Hepatocyte (in vitro differentiated cells): ENCODE measurements around the gene ARHGAP28.

Experiments used
- EZH2phosphoT487 ChIP-seq: fragments of 200-600 bp; sonication (generic); IDR thresholded peaks from one replicate; pipeline ENCODE4 v1.6.1; 2018; ENCODE audit warnings: antibody characterized with exemption, mild to moderate bottlenecking, low read depth, moderate library complexity; ENCODE audit not compliant: unreplicated experiment, severe bottlenecking
- TF ChIP-seq, protein P1 (sequence below): fragments of 200-600 bp; sonication (generic); IDR thresholded peaks from 2 replicates; pipeline ENCODE4 v1.5.1; 2016; ENCODE audit warnings: antibody characterized with exemption, mild to moderate bottlenecking; ENCODE audit not compliant: poor library complexity

DNA sequence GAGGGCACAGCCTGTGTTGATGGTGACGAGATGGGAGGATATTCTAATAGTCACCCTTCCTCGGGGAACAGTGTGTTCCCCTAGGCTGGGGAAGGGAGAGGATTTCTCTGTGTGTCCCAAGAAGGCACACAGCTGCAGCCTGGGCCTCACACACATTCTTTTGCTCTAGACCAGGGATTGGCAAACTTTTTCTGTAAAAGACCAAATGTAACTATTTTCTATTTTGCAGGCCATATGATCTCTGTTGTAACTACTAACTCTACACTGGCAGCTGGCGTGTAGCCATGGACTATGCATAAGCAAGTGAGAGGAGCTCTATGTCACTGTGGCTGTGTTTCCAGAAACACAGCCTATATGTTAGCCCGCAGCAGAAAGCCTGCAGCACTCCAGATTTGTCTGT, 65.8 kb downstream of the ARHGAP28 start:
- TF ChIP-seq, protein P1, sequence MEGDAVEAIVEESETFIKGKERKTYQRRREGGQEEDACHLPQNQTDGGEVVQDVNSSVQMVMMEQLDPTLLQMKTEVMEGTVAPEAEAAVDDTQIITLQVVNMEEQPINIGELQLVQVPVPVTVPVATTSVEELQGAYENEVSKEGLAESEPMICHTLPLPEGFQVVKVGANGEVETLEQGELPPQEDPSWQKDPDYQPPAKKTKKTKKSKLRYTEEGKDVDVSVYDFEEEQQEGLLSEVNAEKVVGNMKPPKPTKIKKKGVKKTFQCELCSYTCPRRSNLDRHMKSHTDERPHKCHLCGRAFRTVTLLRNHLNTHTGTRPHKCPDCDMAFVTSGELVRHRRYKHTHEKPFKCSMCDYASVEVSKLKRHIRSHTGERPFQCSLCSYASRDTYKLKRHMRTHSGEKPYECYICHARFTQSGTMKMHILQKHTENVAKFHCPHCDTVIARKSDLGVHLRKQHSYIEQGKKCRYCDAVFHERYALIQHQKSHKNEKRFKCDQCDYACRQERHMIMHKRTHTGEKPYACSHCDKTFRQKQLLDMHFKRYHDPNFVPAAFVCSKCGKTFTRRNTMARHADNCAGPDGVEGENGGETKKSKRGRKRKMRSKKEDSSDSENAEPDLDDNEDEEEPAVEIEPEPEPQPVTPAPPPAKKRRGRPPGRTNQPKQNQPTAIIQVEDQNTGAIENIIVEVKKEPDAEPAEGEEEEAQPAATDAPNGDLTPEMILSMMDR: no peak
- no peak for TF ChIP-seq EZH2phosphoT487
